H1 (cell line): ENCODE measurements around the gene CADM1. TPM values are rescaled to one million over a fixed set of nuclear protein-coding genes. Genes with fewer than 3 reads are reported as not detected.

Experiments
- CTCF ChIA-PET: fragments of 300-600 bp; sonication (Branson Sonifier 250); formaldehyde crosslinking; loops from one replicate; lab custom pipeline; 2021; ENCODE audit not compliant: partially characterized antibody; lab: Charles Lee
- POLR2A ChIA-PET: fragments of 300-600 bp; sonication (Branson Sonifier 250); formaldehyde crosslinking; loops from one replicate; lab custom pipeline; 2021; ENCODE audit warnings: inconsistent platforms; ENCODE audit not compliant: partially characterized antibody; lab: Charles Lee
- DNase-seq, 2 experiments: peaks; one replicate each; pipeline versions ENCODE4 v3.0.0 to v3.0.0-alpha.2; 2010 to 2022; ENCODE audit warnings: low spot score in 2 of 2, low read depth in 1 of 2, mixed read lengths in 1 of 2
- FAIRE-seq: peaks from 2 replicates; lab custom pipeline; 2011; peaks lifted over from hg19 to GRCh38; lab: Jason Lieb, UNC
- H2AFZ ChIP-seq: 2 replicates; pipeline ENCODE4 v1.8.1; 2012; ENCODE audit warnings: low read length, inconsistent platforms
- H2AK5ac ChIP-seq: 2 replicates; pipeline ENCODE4 v1.6.1; 2013; ENCODE audit warnings: low read depth, low read length
- H2BK120ac ChIP-seq: replicated peaks from 2 replicates; pipeline ENCODE3; 2013; ENCODE audit warnings: low read depth, low read length, inconsistent platforms
- H2BK12ac ChIP-seq: 2 replicates; pipeline ENCODE4 v1.6.1; 2013; ENCODE audit warnings: low read depth, low read length
- H2BK15ac ChIP-seq: 2 replicates; pipeline ENCODE4 v1.6.1; 2013; ENCODE audit warnings: low read length
- H2BK20ac ChIP-seq: 2 replicates; pipeline ENCODE4 v1.6.1; 2013; ENCODE audit warnings: low read length
- H2BK5ac ChIP-seq: 2 replicates; pipeline ENCODE4 v1.6.1; 2013; ENCODE audit warnings: low read depth, low read length
- H3K14ac ChIP-seq: 2 replicates; pipeline ENCODE4 v1.6.1; 2013; ENCODE audit warnings: inconsistent platforms; ENCODE audit not compliant: insufficient read length
- H3K18ac ChIP-seq: 2 replicates; pipeline ENCODE4 v1.6.1; 2013; ENCODE audit warnings: low read length; ENCODE audit errors: extremely low read depth
- H3K23ac ChIP-seq: 2 replicates; pipeline ENCODE4 v1.6.1; 2013; ENCODE audit warnings: inconsistent platforms; ENCODE audit not compliant: insufficient read length
- H3K23me2 ChIP-seq: 2 replicates; pipeline ENCODE4 v1.6.1; 2013; ENCODE audit warnings: low read depth, low read length
- H3K27ac ChIP-seq: 2 replicates; pipeline ENCODE4 v1.6.1; 2011; ENCODE audit warnings: low read depth, low read length, inconsistent platforms
- H3K27me3 ChIP-seq, 4 experiments: replicated peaks in 1 of 4; 1 replicate in 1 of 4; 2 replicates in 3 of 4; pipeline versions ENCODE4 v1.6.1 to v1.8.1; 2011 to 2013; ENCODE audit warnings: low read length in 3 of 4, mild to moderate bottlenecking in 3 of 4, inconsistent platforms in 2 of 4, mixed read lengths in 2 of 4, moderate library complexity in 1 of 4; ENCODE audit not compliant: control insufficient read depth in 3 of 4, insufficient read depth in 3 of 4; ENCODE audit errors: extremely low read depth in 1 of 4
- H3K36me3 ChIP-seq, 4 experiments: 2 replicates each; pipeline versions ENCODE4 v1.6.1 to v1.8.1; 2011 to 2013; ENCODE audit warnings: mild to moderate bottlenecking in 4 of 4, low read length in 3 of 4, moderate library complexity in 2 of 4, control low read depth in 1 of 4, inconsistent platforms in 1 of 4; ENCODE audit not compliant: insufficient read depth in 4 of 4, control insufficient read depth in 2 of 4
- H3K4ac ChIP-seq: replicated peaks from 2 replicates; pipeline ENCODE3; 2013; ENCODE audit warnings: low read length, low read depth, mixed read lengths, inconsistent platforms; ENCODE audit not compliant: insufficient read length
- H3K4me1 ChIP-seq, 4 experiments: replicated peaks in 1 of 4; 1 replicate in 1 of 4; 2 replicates in 3 of 4; pipeline versions ENCODE4 v1.6.1 to v1.8.1; 2011 to 2013; ENCODE audit warnings: low read length in 3 of 4, inconsistent platforms in 2 of 4, mixed read lengths in 1 of 4; ENCODE audit not compliant: insufficient read depth in 4 of 4, control insufficient read depth in 3 of 4
- H3K4me2 ChIP-seq, 2 experiments: 2 replicates each; pipeline versions ENCODE4 v1.6.1 to v1.8.1; 2011 to 2013; ENCODE audit warnings: low read depth in 2 of 2, low read length in 2 of 2, control low read depth in 1 of 2, inconsistent platforms in 1 of 2, mild to moderate bottlenecking in 1 of 2; ENCODE audit not compliant: insufficient read depth in 1 of 2
- H3K4me3 ChIP-seq, 4 experiments: fragments of 200-600, 300-600 bp in 1 of 4; sonication (generic), shearing (Covaris generic), sonication (Bioruptor Twin) in 1 of 4; 2 replicates each; pipeline versions ENCODE4 v1.5.1 to v1.8.1; 2011 to 2016; ENCODE audit warnings: low read length in 4 of 4, low read depth in 3 of 4, control low read depth in 2 of 4, inconsistent platforms in 2 of 4, mild to moderate bottlenecking in 2 of 4, mixed read lengths in 1 of 4, moderate library complexity in 1 of 4; ENCODE audit not compliant: insufficient read depth in 2 of 4; ENCODE audit errors: extremely low read depth in 1 of 4
- H3K56ac ChIP-seq: replicated peaks from 2 replicates; pipeline ENCODE3; 2013; ENCODE audit warnings: low read depth, mild to moderate bottlenecking, mixed read lengths, low read length, inconsistent platforms; ENCODE audit not compliant: insufficient read length
- H3K79me1 ChIP-seq: 2 replicates; pipeline ENCODE4 v1.6.1; 2013; ENCODE audit warnings: low read depth, low read length, control low read depth
- H3K79me2 ChIP-seq, 2 experiments: 2 replicates each; pipeline versions ENCODE4 v1.6.1 to v1.8.1; 2012 to 2013; ENCODE audit warnings: low read length in 2 of 2, mild to moderate bottlenecking in 2 of 2, inconsistent platforms in 1 of 2; ENCODE audit not compliant: insufficient read depth in 2 of 2, control insufficient read depth in 1 of 2
- H3K9ac ChIP-seq, 4 experiments: replicated peaks in 1 of 4; 1 replicate in 1 of 4; 2 replicates in 3 of 4; pipeline versions ENCODE4 v1.6.1 to v1.8.1; 2011 to 2013; ENCODE audit warnings: low read depth in 3 of 4, low read length in 3 of 4, control low read depth in 2 of 4, mild to moderate bottlenecking in 2 of 4, moderate library complexity in 2 of 4, inconsistent platforms in 1 of 4; ENCODE audit errors: extremely low read depth in 1 of 4
- H3K9me3 ChIP-seq, 2 experiments: 2 replicates each; pipeline versions ENCODE4 v1.6.1 to v1.8.1; 2012 to 2013; ENCODE audit warnings: mild to moderate bottlenecking in 2 of 2, moderate library complexity in 2 of 2, control low read depth in 1 of 2, inconsistent platforms in 1 of 2, low read depth in 1 of 2, low read length in 1 of 2, mixed read lengths in 1 of 2; ENCODE audit not compliant: insufficient read depth in 2 of 2
- H4K20me1 ChIP-seq, 2 experiments: replicated peaks in 1 of 2; 2 replicates each; pipeline versions ENCODE3 to v1.8.1; 2011 to 2013; ENCODE audit warnings: inconsistent platforms in 2 of 2, low read length in 2 of 2, mild to moderate bottlenecking in 1 of 2; ENCODE audit not compliant: insufficient read depth in 2 of 2, control insufficient read depth in 1 of 2
- H4K5ac ChIP-seq: 2 replicates; pipeline ENCODE4 v1.6.1; 2013; ENCODE audit warnings: low read length, low read depth, mixed read lengths, inconsistent platforms; ENCODE audit not compliant: insufficient read length
- H4K8ac ChIP-seq: 2 replicates; pipeline ENCODE4 v1.8.0; 2013; ENCODE audit warnings: mild to moderate bottlenecking, moderate library complexity, low read length, inconsistent platforms; ENCODE audit not compliant: insufficient read depth; ENCODE audit errors: extremely low read depth
- H4K91ac ChIP-seq: replicated peaks from 2 replicates; pipeline ENCODE3; 2013; ENCODE audit warnings: low read length, mixed read lengths, inconsistent platforms; ENCODE audit not compliant: insufficient read length
- ATF2 ChIP-seq: IDR thresholded peaks from 2 replicates; pipeline ENCODE4 v1.6.1; 2012; ENCODE audit warnings: low read length, inconsistent platforms
- BRCA1 ChIP-seq: IDR thresholded peaks from 2 replicates; pipeline ENCODE4 v1.6.1; 2012; ENCODE audit warnings: low read depth, low read length, improper control_type of control experiment
- CBX8 ChIP-seq: fragments of 300-800, 300-1000 bp; sonication (generic); IDR thresholded peaks from 2 replicates; pipeline ENCODE4 v1.7.1; 2016; ENCODE audit warnings: low read depth, low read length, borderline replicate concordance
- EGR1 ChIP-seq: IDR thresholded peaks from 2 replicates; pipeline ENCODE4 v1.6.1; 2011; ENCODE audit warnings: low read depth, low read length, borderline replicate concordance
- GTF2F1 ChIP-seq: IDR thresholded peaks from 2 replicates; pipeline ENCODE4 v1.6.1; 2012; ENCODE audit warnings: low read depth, low read length, improper control_type of control experiment, borderline replicate concordance
- MAFK ChIP-seq: IDR thresholded peaks from 2 replicates; pipeline ENCODE4 v1.6.1; 2012; ENCODE audit warnings: low read depth, mild to moderate bottlenecking, improper control_type of control experiment, low read length
- PHF8 ChIP-seq: fragments of 200-600 bp; sonication (generic); conservative IDR thresholded peaks from 2 replicates; pipeline ENCODE4 v1.7.1; 2012; ENCODE audit warnings: low read depth, mild to moderate bottlenecking, inconsistent platforms, low read length, moderate library complexity
- POLR2AphosphoS5 ChIP-seq: IDR thresholded peaks from 2 replicates; pipeline ENCODE4 v1.6.1; 2011; ENCODE audit warnings: low read depth, low read length
- RFX5 ChIP-seq: IDR thresholded peaks from 2 replicates; pipeline ENCODE4 v1.6.1; 2011; ENCODE audit warnings: low read depth, low read length, improper control_type of control experiment, borderline replicate concordance
- SAP30 ChIP-seq: fragments of 300-600 bp; sonication (generic); IDR thresholded peaks from 2 replicates; pipeline ENCODE4 v1.7.1; 2012; ENCODE audit warnings: low read length, moderate library complexity, mild to moderate bottlenecking, inconsistent platforms; ENCODE audit not compliant: insufficient read depth, insufficient replicate concordance
- SIN3A ChIP-seq, 2 experiments: IDR thresholded peaks in 1 of 2; conservative IDR thresholded peaks in 1 of 2; 2 replicates each; pipeline ENCODE4 v1.6.1; 2011 to 2012; ENCODE audit warnings: low read length in 2 of 2, improper control_type of control experiment in 1 of 2, low read depth in 1 of 2, mild to moderate bottlenecking in 1 of 2
- SIRT6 ChIP-seq: IDR thresholded peaks from one replicate; pipeline ENCODE4 v1.7.1; 2012; ENCODE audit warnings: low read length, inconsistent platforms
- WGBS, 2 experiments: shearing (Covaris generic) in 1 of 2; methylation state at CpG; one replicate each; pipeline versions ENCODE4 v1.1.6 to v1.1.7; 2013 to 2015; ENCODE audit warnings: low lambda C conversion rate in 2 of 2, mixed read lengths in 2 of 2, inconsistent platforms in 1 of 2, low coverage in 1 of 2, missing lambda C conversion rate in 1 of 2; ENCODE audit not compliant: insufficient replicate concordance in 2 of 2, insufficient coverage in 1 of 2, insufficient read length in 1 of 2; ENCODE audit errors: extremely low coverage in 1 of 2, missing lambda C conversion rate in 1 of 2; 5-methylcytosine and 5-hydroxymethylcytosine counted together
- polyA plus RNA-seq, 7 experiments: library from polyadenylated mRNA; depleted of rRNA in 3 of 7; stranded (reverse) in 5 of 7; unstranded in 2 of 7; fragments of >200 nt in 5 of 7; fragments of 200-250 nt in 2 of 7; gene quantifications; 1 replicate in 5 of 7; 2 replicates in 1 of 7; 4 replicates in 1 of 7; pipeline versions ENCODE4 v1.2.1 to v1.2.3, GENCODE V29; 2011 to 2013; ENCODE audit warnings: missing spikeins in 2 of 7, mixed read lengths in 2 of 7
- total RNA-seq: library from RNA; stranded (reverse); fragmentation: NEBNext Ultra II Directional; extraction: Animal tissue kit (Norgen Biotek cat#: 25700); gene quantifications from 2 replicates; pipeline ENCODE4 v1.2.1, GENCODE V29; 2021
- TF ChIP-seq, protein P1 (sequence below): IDR thresholded peaks from 2 replicates; pipeline ENCODE4 v1.6.1; 2012; ENCODE audit warnings: inconsistent platforms

The CADM1 gene
- total and polyA plus RNA-seq, 2 of the 8 experiments (the other 6 are each of a cell fraction or from before 2014, with no cell fraction given), result 8.3 to 25.3 TPM

DNA sequence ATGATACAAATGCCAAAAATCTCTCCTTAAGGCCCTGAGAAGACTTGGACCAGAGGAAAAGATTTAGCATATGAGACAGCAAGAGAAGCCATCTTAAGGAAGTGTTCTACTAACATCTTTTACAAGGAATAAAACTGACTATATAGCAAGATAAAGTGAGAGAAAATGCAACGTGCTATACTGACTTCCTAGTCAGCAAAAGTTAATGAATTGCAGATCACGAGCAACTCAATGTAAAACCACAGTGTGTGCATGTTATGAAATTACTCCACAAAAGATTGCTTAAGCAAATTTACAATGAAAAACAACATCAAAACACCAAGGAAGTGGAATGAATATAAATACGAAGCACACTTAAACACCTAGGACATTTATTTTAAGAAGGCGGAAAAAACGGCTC is 187.5 kb downstream of the CADM1 start:
- H3K4me2 ChIP-seq, result no peak overlapping the region
- no peak overlapping the region for H3K4ac ChIP-seq
- H3K56ac ChIP-seq, result no peak overlapping the region
- no peak overlapping the region for H3K4me3 ChIP-seq
- ChIA-PET POLR2A (no interaction called here), CTCF (interaction anchor here (0.9 to 2.1 kb wide), 4 partner anchors 8 to 355 kb away, joined by 3 to 6 read pairs (median 4); no protein-coding TSS in a partner anchor)
- no peak overlapping the region for H2BK20ac ChIP-seq
- no peaks in the 10 kb centered on the region for H3K23me2 ChIP-seq
- H2BK12ac ChIP-seq, result no peak overlapping the region
- no peaks in the 10 kb centered on the region for H4K20me1 ChIP-seq
- FAIRE-seq (no peak), DNase-seq (no peak)
- no peak overlapping the region for H2BK15ac ChIP-seq
- no peak overlapping the region for H2AFZ ChIP-seq
- no peak overlapping the region for H3K23ac ChIP-seq
- no peaks in the 10 kb centered on the region for H3K27me3 ChIP-seq
- no peaks in the 10 kb centered on the region for H3K9me3 ChIP-seq
- no peak overlapping the region for H3K18ac ChIP-seq
- H4K91ac ChIP-seq, result no peak overlapping the region
- 89% methylated on average over 5 of the region's 5 CpGs; no CpG with 5 or more reads in 1 of the 2 experiments for WGBS, 2 experiments
- H4K5ac ChIP-seq, result no peak overlapping the region
- H3K14ac ChIP-seq, result no peak overlapping the region
- H2BK5ac ChIP-seq, result no peak overlapping the region
- no peaks in the 10 kb centered on the region for H3K4me1 ChIP-seq
- H2BK120ac ChIP-seq, result no peak overlapping the region
- no peak overlapping the region for H2AK5ac ChIP-seq
- no peaks in the 10 kb centered on the region for H3K79me2 ChIP-seq
- no peaks in the 10 kb centered on the region for H3K36me3 ChIP-seq
- H3K27ac ChIP-seq, result no peak overlapping the region
- H3K79me1 ChIP-seq, result no peaks in the 10 kb centered on the region
- no peak overlapping the region for H3K9ac ChIP-seq
- H4K8ac ChIP-seq, result no peak overlapping the region
- no peak for TF ChIP-seq SIN3A (conservative IDR thresholded peaks at IDR 0.05 in 1 of 2, IDR thresholded peaks at IDR 0.05 in 1 of 2; ENCODE audit: low read depth in 1 of 2, low read length in 2 of 2)
- no peak for TF ChIP-seq EGR1
- TF ChIP-seq CBX8, result no peak
- no peak for TF ChIP-seq PHF8
- no peak for TF ChIP-seq GTF2F1
- TF ChIP-seq, protein P1, sequence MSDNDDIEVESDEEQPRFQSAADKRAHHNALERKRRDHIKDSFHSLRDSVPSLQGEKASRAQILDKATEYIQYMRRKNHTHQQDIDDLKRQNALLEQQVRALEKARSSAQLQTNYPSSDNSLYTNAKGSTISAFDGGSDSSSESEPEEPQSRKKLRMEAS, result no peak
- no peak for TF ChIP-seq SAP30
- no peak for TF ChIP-seq RFX5
- no peak for TF ChIP-seq POLR2AphosphoS5
- TF ChIP-seq SIRT6, result no peak
- TF ChIP-seq ATF2, result no peak
- no peak for TF ChIP-seq BRCA1
- no peak for TF ChIP-seq MAFK
